ENCODE results near the gene SS18L1.

DNA sequence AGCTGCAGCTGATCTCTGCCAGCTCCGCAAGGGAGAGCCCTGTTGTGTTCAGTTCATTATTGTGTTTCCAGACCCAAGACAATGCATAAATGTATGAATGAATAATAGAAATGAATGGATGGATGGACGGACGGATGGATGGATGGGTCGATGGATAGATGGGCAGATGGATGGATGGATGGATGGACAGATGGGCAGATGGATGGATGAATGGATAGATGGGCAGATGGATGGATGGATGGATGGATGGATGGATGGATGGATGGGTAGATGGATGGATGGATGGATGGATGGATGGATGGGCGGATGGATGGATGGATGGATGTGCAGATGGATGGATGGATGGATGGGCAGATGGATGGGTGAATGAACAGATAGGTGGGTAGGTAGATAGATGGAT is 38.0 kb upstream of the SS18L1 start:
- TF ChIP-seq POLR2A (IDR thresholded peaks at IDR 0.05; ENCODE audit: low read depth, low read length) (no peak), TAF1 (IDR thresholded peaks at IDR 0.05; ENCODE audit: low read depth, low read length) (no peak)
